GM19468 (cell line): ENCODE results near the gene TINAGL1.

Experiments used
- ATAC-seq: cut with Tn5 transposase; IDR thresholded peaks from one replicate; pipeline ENCODE4 v1.9.1; 2021; ENCODE audit warnings: mild to moderate bottlenecking, moderate library complexity, moderate number of reproducible peaks; ENCODE audit not compliant: unreplicated experiment; ENCODE audit errors: extremely low read depth

The TINAGL1 gene

DNA sequence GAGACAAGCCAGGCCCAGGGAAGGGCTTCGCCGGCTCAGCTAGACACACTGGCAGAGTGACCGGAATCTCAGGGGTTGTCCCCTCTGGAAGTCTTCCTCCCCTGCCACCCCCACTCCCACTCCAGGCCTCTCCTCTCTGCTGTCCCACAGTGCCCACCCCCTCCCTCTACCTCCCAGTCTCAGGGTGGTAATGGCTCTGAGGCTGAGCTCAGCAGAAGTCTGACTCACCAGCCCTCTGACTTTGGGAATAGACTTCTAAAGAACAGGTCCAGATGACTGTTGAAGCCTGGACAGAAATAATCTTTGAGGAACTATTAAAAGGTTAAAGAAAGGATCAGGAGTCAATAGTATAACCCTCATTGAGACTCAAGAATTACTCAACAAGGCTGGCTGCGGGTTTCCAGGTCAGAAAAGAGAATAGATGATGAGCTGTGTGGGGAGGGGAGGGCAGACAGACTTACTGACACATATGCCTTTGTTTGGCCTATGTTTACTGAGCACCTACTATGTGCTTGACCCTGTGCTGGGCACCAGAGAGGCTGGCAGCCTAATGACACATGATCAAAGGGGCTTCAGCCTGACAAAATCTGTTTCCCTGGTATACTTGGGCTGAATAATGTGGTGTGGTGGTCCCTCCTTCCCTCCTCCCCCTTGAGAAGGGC, 49.4 kb downstream of the TINAGL1 start:
- no peak for ATAC-seq

DNA sequence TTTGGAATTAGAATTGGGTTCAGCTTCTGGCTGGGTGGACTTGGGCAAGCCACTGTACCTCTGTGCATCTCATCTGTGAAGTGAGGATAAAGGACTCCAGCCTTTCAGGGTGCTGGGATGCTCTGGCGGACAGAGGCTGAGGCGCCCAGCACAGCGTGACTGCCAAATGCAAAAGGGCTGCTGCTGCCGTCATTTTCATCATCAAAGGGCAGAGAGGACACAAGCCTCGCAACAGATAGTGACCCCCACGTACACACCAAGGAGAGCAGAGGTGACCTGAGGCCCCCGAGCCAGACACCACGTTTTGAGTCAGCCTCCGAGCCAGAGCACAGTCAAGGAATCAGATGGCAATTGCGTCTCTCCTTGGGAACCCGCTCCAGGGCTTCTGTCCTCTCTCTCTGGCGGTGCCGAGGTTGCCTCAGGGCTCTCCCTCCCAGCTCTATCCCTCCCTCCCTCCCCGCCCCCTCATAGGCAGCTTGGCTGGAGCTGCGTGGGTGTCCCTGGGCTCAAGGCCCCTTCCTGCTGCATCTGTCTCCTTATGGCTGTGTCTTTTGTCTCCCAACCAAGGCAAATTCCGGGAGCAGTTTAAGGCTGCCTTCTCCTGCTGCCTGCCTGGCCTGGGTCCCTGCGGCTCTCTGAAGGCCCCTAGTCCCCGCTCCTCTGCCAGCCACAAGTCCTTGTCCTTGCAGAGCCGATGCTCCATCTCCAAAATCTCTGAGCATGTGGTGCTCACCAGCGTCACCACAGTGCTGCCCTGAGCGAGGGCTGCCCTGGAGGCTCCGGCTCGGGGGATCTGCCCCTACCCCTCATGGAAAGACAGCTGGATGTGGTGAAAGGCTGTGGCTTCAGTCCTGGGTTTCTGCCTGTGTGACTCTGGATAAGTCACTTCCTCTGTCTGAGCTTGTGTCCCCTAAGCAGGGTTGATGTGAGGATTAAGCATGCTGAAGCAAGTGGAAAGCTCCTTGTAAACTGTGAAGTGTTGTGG, 50.2 kb downstream of the TINAGL1 start:
- no peak for ATAC-seq

DNA sequence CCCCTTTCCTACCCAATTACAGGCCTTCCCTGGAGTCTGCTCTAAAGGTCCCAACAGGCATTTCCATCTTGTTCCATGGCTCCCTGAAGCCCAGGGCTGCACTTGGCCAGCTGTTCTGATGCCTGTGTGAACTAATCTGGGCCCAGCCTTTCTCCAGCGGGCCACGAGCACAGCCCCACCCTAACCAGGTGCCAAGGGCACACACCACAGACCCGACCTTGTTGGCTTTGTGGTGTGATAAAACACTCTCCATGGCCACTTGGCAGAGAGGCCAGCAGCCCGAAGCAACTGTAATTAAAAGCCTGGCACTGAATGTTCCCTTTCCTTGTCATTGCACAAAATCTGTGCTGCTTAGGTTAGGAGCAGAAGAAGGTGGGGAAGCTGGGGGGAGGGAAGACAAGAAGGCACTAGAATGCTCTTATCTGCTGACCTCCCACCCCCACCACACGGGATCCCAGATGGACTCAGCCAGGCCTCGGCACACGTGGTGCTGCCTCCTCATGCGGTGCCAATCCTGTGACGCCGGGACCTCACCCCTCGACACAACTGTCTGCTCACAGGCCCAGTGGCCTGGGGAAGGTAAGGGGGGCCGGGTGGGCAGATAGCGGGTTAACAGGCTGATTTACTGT, 51.1 kb downstream of the TINAGL1 start:
- no peak for ATAC-seq

DNA sequence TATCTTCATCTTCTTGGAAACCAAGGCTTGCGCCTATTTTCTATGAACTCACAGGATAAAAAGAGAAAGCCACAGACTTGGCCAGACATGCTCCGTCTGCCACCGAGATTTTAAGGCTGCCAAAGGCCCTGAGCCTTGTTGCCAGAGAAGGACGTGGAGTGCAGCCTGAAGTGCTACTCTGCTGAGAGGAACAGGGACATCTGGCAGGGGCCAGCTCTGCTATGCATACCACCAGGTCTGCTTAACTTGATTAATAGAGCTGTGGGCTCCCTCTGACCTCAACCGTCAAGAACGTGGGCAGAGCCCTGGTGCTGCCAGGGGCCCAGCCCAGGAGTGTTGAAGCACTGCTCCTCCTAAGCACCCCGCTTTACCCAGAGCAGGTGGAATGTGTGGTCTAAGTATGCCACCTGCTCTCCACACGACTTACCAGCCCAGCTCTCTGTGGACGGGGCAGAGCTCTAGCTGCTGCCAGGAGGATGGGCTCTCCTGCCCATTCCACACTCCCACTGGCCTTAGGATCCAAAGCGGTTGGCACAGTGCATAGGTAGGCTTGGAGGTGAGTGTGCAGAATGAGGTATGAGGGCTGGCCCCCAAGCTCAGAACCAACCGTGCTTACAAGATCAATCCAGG, 51.7 kb downstream of the TINAGL1 start:
- ATAC-seq: no peak

DNA sequence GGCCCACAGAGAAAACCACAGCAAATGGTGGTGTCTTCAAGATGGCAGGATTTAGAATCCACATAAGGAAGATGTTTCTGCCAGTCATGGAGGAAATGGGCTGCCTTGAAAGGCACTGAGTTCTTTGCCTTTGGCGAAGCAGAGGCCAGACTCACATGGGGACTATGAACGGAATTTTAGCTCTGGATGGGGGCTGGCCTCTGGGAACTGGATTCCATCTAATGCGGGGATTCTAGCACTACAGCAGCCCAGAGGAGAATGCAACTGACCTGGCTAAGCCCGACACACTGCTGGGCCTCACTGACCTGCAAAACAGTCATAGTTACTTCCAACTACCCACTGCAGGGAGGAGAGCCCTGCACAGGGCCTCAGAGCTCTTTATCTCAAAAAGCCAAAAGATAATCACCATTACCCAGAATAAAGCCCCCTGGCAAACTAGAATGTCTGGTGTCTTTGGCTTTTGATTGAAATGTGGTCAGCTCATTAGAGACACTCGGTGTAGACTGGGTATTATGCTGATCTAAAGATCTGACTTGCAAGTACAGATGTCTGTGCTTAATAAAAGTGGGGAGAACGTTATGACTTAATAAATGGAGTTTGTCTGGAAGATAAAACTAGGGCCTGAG, 52.7 kb downstream of the TINAGL1 start:
- ATAC-seq: no peak

DNA sequence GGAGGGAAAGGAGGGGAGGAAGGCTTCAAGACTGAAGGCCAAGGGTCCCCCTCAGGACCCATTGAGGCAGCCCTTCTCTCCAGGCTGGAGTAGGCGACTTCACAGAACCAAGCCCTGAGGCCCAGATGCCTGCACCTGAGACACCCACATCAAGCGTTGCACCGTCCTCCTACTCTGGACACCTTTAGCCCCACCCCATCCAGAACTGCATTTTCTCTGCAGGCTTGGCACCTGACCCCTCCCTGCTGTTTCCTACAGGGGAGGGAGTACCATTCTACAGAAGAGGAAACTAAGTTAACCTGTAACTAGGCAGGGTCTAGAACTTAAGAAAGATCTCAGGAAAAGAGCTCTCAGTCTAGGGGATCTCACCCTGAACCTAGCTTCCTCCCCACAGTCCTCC, 56.3 kb downstream of the TINAGL1 start:
- ATAC-seq: no peak

DNA sequence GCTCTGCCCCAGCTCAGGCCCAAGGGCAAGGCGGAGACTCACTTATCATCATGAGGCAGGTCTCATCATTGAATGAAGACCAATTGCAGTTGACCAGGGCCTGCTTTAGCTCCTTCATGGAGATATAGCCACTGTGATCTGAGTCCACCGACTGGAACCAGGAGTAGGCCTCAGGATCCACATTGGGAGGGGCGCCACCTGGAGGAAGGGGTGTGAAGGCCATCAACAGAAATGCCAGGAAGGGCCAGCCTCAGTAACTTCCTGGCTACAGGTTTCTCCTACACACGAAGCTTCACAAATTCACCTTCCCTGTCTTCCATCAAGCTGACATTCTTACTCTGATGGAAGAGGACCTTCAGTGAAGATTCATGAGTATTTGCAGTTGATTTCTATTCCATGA, 56.8 kb downstream of the TINAGL1 start:
- no peak for ATAC-seq
